ENCODE measurements around the gene HOXA9.

- TF ChIP-seq CTCF (IDR thresholded peaks at IDR 0.05), result no peak
- TF ChIP-seq POLR2A (IDR thresholded peaks at IDR 0.05), result no peak
Measured at GRCh38 chr7:27192546-27193334, 27.4 kb upstream of the HOXA9 start.
